Measurements from ENCODE around the gene NBDY.
"Not testable (repeated sequence)": the region's sequence is repeated elsewhere in the genome, so short reads cannot be mapped to it uniquely, and the experiment has no call there.

GRCh38 chrX:56773522-56774060, 44.5 kb downstream of the NBDY start:
- not testable (repeated sequence) for TF ChIP-seq CTCF, POLR2A, POLR2AphosphoS5 (IDR thresholded peaks at IDR 0.05)

Data from prostate gland (tissue), 2 donors.